HCT116 (cell line): Measurements from ENCODE around the gene ACTN3. TPM values are rescaled to one million over a fixed set of nuclear protein-coding genes. Genes with fewer than 3 reads are reported as not detected.

Experiments
- CBX3 ChIP-seq: IDR thresholded peaks from 2 replicates; pipeline ENCODE4 v1.6.1; 2012; ENCODE audit warnings: low read depth
- EGR1 ChIP-seq: IDR thresholded peaks from 2 replicates; pipeline ENCODE4 v1.6.1; 2012; ENCODE audit warnings: low read depth
- EZH2 ChIP-seq: fragments of 200-600 bp; sonication (generic); IDR thresholded peaks from 2 replicates; pipeline ENCODE4 v1.6.1; 2017; ENCODE audit warnings: antibody characterized with exemption, mixed run types
- FOSL1 ChIP-seq: IDR thresholded peaks from 2 replicates; pipeline ENCODE4 v1.6.1; 2012; ENCODE audit warnings: low read depth
- POLR2A ChIP-seq: IDR thresholded peaks from 2 replicates; pipeline ENCODE4 v1.7.0; 2011; ENCODE audit warnings: borderline replicate concordance; ENCODE audit not compliant: insufficient read depth, insufficient read length; ENCODE audit errors: extremely low read depth
- RAD21 ChIP-seq: IDR thresholded peaks from 2 replicates; pipeline ENCODE4 v1.6.1; 2012; ENCODE audit warnings: low read depth, mild to moderate bottlenecking
- TCF7L2 ChIP-seq: IDR thresholded peaks from 2 replicates; pipeline ENCODE4 v1.7.0; 2011; ENCODE audit warnings: borderline replicate concordance, inconsistent platforms; ENCODE audit not compliant: insufficient read depth, insufficient read length; ENCODE audit errors: extremely low read depth
- total RNA-seq: library from RNA; stranded (reverse); gene quantifications from one replicate; pipeline ENCODE4 v1.2.1, GENCODE V29; 2021; ENCODE audit not compliant: unreplicated experiment
- TF ChIP-seq, protein P1 (sequence below): IDR thresholded peaks from 2 replicates; pipeline ENCODE4 v1.6.1; 2011; ENCODE audit warnings: mild to moderate bottlenecking, low read length, moderate library complexity; ENCODE audit not compliant: insufficient replicate concordance; ENCODE audit errors: extremely low read depth
- TF ChIP-seq, protein P2 (sequence below): IDR thresholded peaks from 2 replicates; pipeline ENCODE4 v1.6.1; 2012; ENCODE audit warnings: low read depth
- TF ChIP-seq, protein P3 (sequence below): IDR thresholded peaks from 2 replicates; pipeline ENCODE4 v1.6.1; 2012
- TF ChIP-seq, protein P4 (sequence below): IDR thresholded peaks from 2 replicates; pipeline ENCODE4 v1.6.1; 2012

The ACTN3 gene
- total RNA-seq, 1 experiment from 2014 or later = not detected

DNA sequence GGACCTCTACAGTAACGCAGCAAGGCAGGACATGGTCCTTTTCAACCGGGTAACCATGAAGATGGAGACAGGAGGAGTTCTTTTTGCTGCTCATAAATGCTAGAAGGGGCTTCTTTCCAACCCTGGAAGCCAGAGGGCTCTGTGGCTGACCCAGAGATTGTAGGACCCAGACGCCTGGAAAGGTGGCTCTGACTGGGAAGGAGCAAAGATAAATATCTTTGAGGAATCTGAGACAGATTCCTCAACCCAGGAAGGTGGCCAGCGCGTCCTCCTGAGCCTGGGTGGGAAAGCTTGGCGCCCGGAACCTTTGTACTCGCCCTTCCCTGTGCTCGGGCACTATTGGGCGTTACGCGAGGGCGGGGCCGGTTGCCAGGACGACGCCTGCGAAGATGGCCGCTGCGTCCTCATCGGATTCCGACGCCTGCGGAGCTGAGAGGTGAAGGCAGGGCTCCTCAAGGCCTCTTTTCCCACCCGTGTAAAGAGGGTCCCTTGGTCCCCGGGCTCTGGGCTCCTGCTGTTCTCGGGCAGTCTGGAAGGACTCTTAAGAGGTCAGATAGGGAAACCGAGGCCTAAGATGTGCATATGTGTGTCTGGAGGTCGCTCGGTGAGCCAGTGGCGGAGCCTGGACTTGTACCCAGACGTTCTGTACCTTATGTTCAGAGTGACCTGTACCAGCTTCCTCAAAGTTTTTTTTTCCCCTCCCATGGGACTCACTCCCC lies 36.3 kb upstream of the ACTN3 start, which contains the start of gene BBS1 (continued):
- TF ChIP-seq, protein P1, sequence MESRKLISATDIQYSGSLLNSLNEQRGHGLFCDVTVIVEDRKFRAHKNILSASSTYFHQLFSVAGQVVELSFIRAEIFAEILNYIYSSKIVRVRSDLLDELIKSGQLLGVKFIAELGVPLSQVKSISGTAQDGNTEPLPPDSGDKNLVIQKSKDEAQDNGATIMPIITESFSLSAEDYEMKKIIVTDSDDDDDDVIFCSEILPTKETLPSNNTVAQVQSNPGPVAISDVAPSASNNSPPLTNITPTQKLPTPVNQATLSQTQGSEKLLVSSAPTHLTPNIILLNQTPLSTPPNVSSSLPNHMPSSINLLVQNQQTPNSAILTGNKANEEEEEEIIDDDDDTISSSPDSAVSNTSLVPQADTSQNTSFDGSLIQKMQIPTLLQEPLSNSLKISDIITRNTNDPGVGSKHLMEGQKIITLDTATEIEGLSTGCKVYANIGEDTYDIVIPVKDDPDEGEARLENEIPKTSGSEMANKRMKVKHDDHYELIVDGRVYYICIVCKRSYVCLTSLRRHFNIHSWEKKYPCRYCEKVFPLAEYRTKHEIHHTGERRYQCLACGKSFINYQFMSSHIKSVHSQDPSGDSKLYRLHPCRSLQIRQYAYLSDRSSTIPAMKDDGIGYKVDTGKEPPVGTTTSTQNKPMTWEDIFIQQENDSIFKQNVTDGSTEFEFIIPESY = no peak
- TF ChIP-seq RAD21 (no peak), TCF7L2 (peak; percentile 27), POLR2A (peak; percentile 65), EGR1 (no peak), CBX3 (peak; percentile 90), EZH2 (no peak), FOSL1 (no peak)
- TF ChIP-seq, protein P2, sequence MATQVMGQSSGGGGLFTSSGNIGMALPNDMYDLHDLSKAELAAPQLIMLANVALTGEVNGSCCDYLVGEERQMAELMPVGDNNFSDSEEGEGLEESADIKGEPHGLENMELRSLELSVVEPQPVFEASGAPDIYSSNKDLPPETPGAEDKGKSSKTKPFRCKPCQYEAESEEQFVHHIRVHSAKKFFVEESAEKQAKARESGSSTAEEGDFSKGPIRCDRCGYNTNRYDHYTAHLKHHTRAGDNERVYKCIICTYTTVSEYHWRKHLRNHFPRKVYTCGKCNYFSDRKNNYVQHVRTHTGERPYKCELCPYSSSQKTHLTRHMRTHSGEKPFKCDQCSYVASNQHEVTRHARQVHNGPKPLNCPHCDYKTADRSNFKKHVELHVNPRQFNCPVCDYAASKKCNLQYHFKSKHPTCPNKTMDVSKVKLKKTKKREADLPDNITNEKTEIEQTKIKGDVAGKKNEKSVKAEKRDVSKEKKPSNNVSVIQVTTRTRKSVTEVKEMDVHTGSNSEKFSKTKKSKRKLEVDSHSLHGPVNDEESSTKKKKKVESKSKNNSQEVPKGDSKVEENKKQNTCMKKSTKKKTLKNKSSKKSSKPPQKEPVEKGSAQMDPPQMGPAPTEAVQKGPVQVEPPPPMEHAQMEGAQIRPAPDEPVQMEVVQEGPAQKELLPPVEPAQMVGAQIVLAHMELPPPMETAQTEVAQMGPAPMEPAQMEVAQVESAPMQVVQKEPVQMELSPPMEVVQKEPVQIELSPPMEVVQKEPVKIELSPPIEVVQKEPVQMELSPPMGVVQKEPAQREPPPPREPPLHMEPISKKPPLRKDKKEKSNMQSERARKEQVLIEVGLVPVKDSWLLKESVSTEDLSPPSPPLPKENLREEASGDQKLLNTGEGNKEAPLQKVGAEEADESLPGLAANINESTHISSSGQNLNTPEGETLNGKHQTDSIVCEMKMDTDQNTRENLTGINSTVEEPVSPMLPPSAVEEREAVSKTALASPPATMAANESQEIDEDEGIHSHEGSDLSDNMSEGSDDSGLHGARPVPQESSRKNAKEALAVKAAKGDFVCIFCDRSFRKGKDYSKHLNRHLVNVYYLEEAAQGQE = no peak
- TF ChIP-seq, protein P3, sequence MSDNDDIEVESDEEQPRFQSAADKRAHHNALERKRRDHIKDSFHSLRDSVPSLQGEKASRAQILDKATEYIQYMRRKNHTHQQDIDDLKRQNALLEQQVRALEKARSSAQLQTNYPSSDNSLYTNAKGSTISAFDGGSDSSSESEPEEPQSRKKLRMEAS = peak; percentile 16; the same call in 1 of the 2 replicates
- TF ChIP-seq, protein P4, sequence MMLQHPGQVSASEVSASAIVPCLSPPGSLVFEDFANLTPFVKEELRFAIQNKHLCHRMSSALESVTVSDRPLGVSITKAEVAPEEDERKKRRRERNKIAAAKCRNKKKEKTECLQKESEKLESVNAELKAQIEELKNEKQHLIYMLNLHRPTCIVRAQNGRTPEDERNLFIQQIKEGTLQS = no peak
- TF ChIP-seq, all 23 proteins: peak for 9
